ENCODE results near the gene BABAM2. TPM values are rescaled to one million over a fixed set of nuclear protein-coding genes. Genes with fewer than 3 reads are reported as not detected.

The BABAM2 gene
- total RNA-seq, 4 donors from 2014 or later: 35.5 to 44.9 (median 39.9) TPM

DNA sequence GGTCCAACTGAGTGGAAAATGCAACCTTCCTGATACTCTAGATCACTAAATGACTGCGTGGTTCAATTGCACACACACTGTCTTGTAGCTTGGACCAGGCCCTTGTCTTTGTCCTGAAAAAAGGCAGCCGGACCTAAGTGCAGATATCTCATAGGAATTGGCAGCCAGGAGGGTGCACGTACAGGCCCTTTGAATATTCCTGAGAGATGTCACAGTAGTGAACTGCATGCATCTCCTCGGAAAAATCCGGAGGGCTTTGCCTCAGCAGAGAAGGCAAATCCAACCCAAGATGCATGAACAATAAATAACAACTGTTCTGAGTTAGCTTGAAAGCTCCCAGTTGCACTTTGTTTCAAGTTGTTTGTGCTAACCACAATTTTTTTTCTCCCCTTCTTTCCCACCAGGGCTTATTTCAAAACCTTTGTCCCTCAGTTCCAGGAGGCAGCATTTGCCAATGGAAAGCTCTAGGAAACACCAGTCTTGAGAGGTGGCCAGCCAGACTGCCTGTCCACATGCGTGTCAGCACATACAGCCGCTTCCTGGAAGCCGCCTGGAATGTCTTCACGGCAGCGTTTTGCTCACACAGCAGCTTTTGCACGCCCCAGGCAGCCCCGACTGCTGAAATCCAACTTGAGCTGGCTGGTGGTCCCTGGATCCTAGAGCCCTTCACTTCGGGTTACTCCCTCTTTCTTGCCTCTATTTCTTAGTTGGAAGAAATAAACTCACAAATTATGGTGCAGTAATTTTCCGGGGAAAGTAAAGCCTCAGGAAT is 447.7 kb downstream of the BABAM2 start:
- intact Hi-C loops (cut with DNase I): no loop called here
- 64% methylated on average over 12 of the region's 14 CpGs for WGBS
- H3K4me1 ChIP-seq: peaks cover 50 to 58% (median 54%) of the 10 kb centered on the region in 4 donors
- H3K9me3 ChIP-seq: no peaks in the 10 kb centered on the region
- H3K27me3 ChIP-seq: no peaks in the 10 kb centered on the region
- H3K27ac ChIP-seq (replicated peaks in 1 of 4): peak overlapping the region in 3 of 4 donors; percentile 30 to 69 (median 62)
- TF ChIP-seq EP300 (IDR thresholded peaks at IDR 0.05): peak; percentile 29
- TF ChIP-seq POLR2AphosphoS5 (IDR thresholded peaks at IDR 0.05): peak; percentile 48 to 72
- TF ChIP-seq, protein P1, sequence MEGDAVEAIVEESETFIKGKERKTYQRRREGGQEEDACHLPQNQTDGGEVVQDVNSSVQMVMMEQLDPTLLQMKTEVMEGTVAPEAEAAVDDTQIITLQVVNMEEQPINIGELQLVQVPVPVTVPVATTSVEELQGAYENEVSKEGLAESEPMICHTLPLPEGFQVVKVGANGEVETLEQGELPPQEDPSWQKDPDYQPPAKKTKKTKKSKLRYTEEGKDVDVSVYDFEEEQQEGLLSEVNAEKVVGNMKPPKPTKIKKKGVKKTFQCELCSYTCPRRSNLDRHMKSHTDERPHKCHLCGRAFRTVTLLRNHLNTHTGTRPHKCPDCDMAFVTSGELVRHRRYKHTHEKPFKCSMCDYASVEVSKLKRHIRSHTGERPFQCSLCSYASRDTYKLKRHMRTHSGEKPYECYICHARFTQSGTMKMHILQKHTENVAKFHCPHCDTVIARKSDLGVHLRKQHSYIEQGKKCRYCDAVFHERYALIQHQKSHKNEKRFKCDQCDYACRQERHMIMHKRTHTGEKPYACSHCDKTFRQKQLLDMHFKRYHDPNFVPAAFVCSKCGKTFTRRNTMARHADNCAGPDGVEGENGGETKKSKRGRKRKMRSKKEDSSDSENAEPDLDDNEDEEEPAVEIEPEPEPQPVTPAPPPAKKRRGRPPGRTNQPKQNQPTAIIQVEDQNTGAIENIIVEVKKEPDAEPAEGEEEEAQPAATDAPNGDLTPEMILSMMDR (IDR thresholded peaks at IDR 0.05): no peak
- TF ChIP-seq POLR2A (IDR thresholded peaks at IDR 0.05; ENCODE audit: low read depth): no peak
- no peak overlapping the region for H3K4me3 ChIP-seq
- peak; percentile 96 for DNase-seq (ENCODE audit: extremely low spot score)
- peaks cover 0 to 18% (median 0%) of the 10 kb centered on the region in 4 donors for H3K36me3 ChIP-seq

DNA sequence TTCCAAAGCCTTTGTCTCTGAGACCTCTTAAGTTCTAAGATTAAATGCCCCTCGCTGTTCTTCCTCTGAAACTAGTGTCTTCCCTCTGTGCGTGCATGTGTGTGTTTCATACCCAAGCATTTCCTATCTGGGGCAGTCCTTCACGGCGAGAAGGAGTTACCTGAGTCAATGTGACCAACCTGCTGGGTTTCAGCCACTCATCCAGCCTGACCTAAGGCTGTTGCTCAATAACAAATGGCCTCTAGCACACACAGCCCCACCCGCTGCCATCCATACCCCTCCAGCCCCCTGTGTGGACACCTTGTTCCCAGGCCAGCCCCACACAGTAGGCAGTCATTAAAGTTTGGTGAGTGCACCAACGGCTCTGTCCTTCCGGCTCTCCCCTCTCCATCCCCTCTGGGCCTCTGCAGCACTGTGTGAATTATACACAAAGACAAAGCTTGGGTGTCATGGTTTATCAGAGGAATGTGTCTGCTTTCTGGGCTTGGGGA is 448.3 kb downstream of the BABAM2 start:
- H3K4me3 ChIP-seq: no peak overlapping the region
- no peaks in the 10 kb centered on the region for H3K27me3 ChIP-seq
- no peak for TF ChIP-seq POLR2AphosphoS5 (IDR thresholded peaks at IDR 0.05)
- H3K9me3 ChIP-seq: no peaks in the 10 kb centered on the region
- no peak for DNase-seq (ENCODE audit: extremely low spot score)
- H3K4me1 ChIP-seq: peaks cover 48 to 60% (median 54%) of the 10 kb centered on the region in 4 donors
- intact Hi-C loops (cut with DNase I): no loop called here
- 91% methylated on average over 7 of the region's 7 CpGs for WGBS
- peak overlapping the region in 3 of 4 donors; percentile 30 to 69 (median 62) for H3K27ac ChIP-seq (replicated peaks in 1 of 4)
- peaks cover 0 to 18% (median 0%) of the 10 kb centered on the region in 4 donors for H3K36me3 ChIP-seq

DNA sequence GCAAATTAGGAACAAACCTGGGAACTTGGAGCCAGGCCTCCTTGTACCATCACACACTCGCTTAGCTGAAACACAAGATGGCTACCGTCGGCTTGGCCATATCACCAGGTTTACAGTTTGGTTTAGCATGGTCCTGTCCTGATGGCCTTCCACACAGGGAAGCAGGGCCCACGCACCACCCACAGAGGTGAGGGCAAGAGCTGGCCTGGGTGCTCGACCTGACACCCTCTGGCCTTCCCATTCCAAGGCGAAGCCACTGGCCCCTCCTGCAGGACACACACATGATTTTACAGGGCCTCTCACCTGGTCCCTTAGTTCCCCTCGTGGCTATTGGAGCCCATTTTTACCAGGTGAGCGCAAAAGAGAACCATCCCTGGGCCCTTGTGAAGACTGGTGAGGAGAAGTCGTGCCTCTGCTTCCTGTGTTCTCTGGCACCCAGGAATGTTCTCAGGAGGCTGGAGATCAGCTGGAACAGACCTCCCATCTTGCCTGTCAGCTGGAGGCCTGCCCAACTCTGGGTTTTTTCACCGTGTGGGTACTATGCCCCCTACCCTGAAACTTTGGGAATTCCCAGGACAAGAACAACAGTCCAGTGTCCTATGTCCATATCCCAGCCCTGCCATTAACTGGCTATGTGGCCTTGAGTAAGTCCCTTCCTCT is 449.1 kb downstream of the BABAM2 start:
- Histone ChIP-seq H3K4me1 (peaks cover 41 to 60% (median 52%) of the 10 kb centered on the region in 4 donors), H3K27ac (replicated peaks in 1 of 4) (peak overlapping the region in 1 of 4 donors; percentile 69), H3K27me3 (no peaks in the 10 kb centered on the region), H3K9me3 (no peaks in the 10 kb centered on the region), H3K36me3 (peaks cover 0 to 18% (median 0%) of the 10 kb centered on the region in 4 donors), H3K4me3 (no peak overlapping the region)
- TF ChIP-seq EP300 (IDR thresholded peaks at IDR 0.05): no peak
- no peak for TF ChIP-seq POLR2A (IDR thresholded peaks at IDR 0.05; ENCODE audit: low read depth)
- TF ChIP-seq, protein P1 (IDR thresholded peaks at IDR 0.05): no peak
- no peak for TF ChIP-seq POLR2AphosphoS5 (IDR thresholded peaks at IDR 0.05)
- WGBS: 94% methylated on average over 6 of the region's 10 CpGs
- DNase-seq (ENCODE audit: extremely low spot score): no peak
- intact Hi-C loops (cut with DNase I): no loop called here

DNA sequence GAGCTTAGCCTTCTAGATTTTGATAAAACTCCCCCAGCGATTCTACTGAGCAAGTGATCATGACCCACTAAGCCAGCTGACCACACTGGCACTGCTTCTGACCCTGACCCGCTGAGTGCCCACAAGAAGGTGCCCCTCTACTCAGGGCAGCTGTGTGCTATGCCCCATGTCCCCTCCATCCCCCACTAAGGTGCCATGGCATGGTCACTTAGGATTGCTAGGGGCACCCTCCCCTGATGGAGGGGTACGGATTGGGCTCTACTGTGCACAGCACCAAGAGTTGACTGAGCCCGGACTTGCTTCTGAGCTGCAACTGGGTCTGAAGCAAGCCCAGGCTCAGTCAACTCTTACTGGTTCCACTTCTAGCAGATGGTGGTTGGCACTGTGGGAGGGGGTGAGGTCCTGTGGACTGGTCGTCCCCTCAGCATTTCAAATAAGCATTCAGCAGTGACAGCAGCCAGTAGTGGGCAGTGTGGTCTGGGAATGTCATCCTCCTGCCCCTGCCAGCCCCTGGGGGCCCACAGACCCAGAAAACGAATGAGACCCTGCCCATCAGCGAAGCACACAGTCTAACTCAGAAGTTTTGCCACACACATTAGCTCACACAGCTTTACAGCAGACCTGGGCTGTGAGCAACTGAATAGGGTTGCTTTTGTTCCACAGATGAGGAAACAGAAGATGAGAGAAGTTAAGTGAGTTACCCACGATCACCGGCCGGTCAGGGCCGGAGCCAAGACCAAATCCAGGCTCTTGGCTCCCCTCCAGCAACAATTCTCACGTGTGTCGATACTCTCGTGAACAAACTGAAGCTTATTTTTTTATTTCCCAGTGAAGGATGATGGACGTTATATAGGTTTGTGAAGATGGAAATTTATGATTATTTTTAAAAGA is 450.0 kb downstream of the BABAM2 start:
- peaks cover 38 to 62% (median 52%) of the 10 kb centered on the region in 4 donors for H3K4me1 ChIP-seq
- no peaks in the 10 kb centered on the region for H3K9me3 ChIP-seq
- no peak for DNase-seq (ENCODE audit: extremely low spot score)
- TF ChIP-seq POLR2AphosphoS5 (IDR thresholded peaks at IDR 0.05) (no peak), EP300 (IDR thresholded peaks at IDR 0.05) (no peak), POLR2A (IDR thresholded peaks at IDR 0.05; ENCODE audit: low read depth) (no peak)
- TF ChIP-seq, protein P1 (IDR thresholded peaks at IDR 0.05): no peak
- H3K4me3 ChIP-seq: no peak overlapping the region
- intact Hi-C loops (cut with DNase I): no loop called here
- H3K36me3 ChIP-seq: peaks cover 0 to 18% (median 0%) of the 10 kb centered on the region in 4 donors
- H3K27me3 ChIP-seq: no peaks in the 10 kb centered on the region
- peak overlapping the region in 1 of 4 donors; percentile 4 for H3K27ac ChIP-seq (replicated peaks in 1 of 4)
- 59% methylated on average over 12 of the region's 15 CpGs for WGBS

All from esophagus muscularis mucosa (tissue), 4 donors.